GM12878 (cell line): Measurements from ENCODE around the gene PTP4A1. TPM values are rescaled to one million over a fixed set of nuclear protein-coding genes. Genes with fewer than 3 reads are reported as not detected.
A peak's percentile ranks its signal among the peaks of the same experiment; 100 is the strongest.

Experiments used
- ASH2L ChIP-seq: fragments of 300-600, 200-600 bp; sonication (generic); IDR thresholded peaks from 2 replicates; pipeline ENCODE4 v1.6.1; 2017; ENCODE audit warnings: low read depth, mild to moderate bottlenecking, borderline replicate concordance
- BCL3 ChIP-seq: IDR thresholded peaks from 2 replicates; pipeline ENCODE4 v1.6.1; 2011; ENCODE audit warnings: borderline replicate concordance, low read depth, mild to moderate bottlenecking, moderate library complexity, low read length; ENCODE audit not compliant: insufficient read depth, poor library complexity, severe bottlenecking
- BHLHE40 ChIP-seq, 2 experiments: fragments of 450-650 bp in 1 of 2; IDR thresholded peaks; 2 replicates each; pipeline ENCODE4 v1.6.1; 2011 to 2017; ENCODE audit warnings: low read depth in 2 of 2, borderline replicate concordance in 1 of 2, improper control_type of control experiment in 1 of 2, low read length in 1 of 2, mild to moderate bottlenecking in 1 of 2
- CREM ChIP-seq: IDR thresholded peaks from 2 replicates; pipeline ENCODE4 v1.6.1; 2014; ENCODE audit warnings: antibody characterized with exemption, low read depth
- EED ChIP-seq: sonication (generic); IDR thresholded peaks from 2 replicates; pipeline ENCODE4 v1.6.1; 2016; ENCODE audit warnings: antibody characterized with exemption, low read depth
- EP300 ChIP-seq, 2 experiments: fragments of 150-350 bp in 1 of 2; IDR thresholded peaks; 2 replicates each; pipeline ENCODE4 v1.6.1; 2011 to 2012; ENCODE audit warnings: low read depth in 2 of 2, low read length in 2 of 2, borderline replicate concordance in 1 of 2, improper control_type of control experiment in 1 of 2, inconsistent platforms in 1 of 2; ENCODE audit not compliant: control insufficient read depth in 1 of 2
- ESRRA ChIP-seq: IDR thresholded peaks from 2 replicates; pipeline ENCODE4 v1.6.1; 2012; ENCODE audit warnings: mild to moderate bottlenecking, low read length, improper control_type of control experiment
- FOXM1 ChIP-seq: IDR thresholded peaks from 2 replicates; pipeline ENCODE4 v1.6.1; 2012; ENCODE audit warnings: low read depth, mild to moderate bottlenecking, inconsistent platforms, low read length, moderate library complexity
- HDAC2 ChIP-seq: fragments of 200-600 bp; sonication (generic); IDR thresholded peaks from 2 replicates; pipeline ENCODE4 v1.6.1; 2017
- IKZF2 ChIP-seq, 2 experiments: fragments of 450-650 bp; IDR thresholded peaks; 2 replicates each; pipeline ENCODE4 v1.6.1; 2017; ENCODE audit warnings: mild to moderate bottlenecking in 2 of 2, moderate library complexity in 2 of 2
- JUNB ChIP-seq: IDR thresholded peaks from 2 replicates; pipeline ENCODE4 v1.6.1; 2016; ENCODE audit warnings: antibody characterized with exemption, mild to moderate bottlenecking
- JUND ChIP-seq: IDR thresholded peaks from 2 replicates; pipeline ENCODE4 v1.6.1; 2012; ENCODE audit warnings: low read depth, mild to moderate bottlenecking, low read length, improper control_type of control experiment, moderate library complexity
- KDM1A ChIP-seq: fragments of 200-600 bp; sonication (generic); IDR thresholded peaks from 2 replicates; pipeline ENCODE4 v1.6.1; 2016; ENCODE audit warnings: borderline replicate concordance
- KLF5 ChIP-seq: fragments of 450-650 bp; IDR thresholded peaks from 2 replicates; pipeline ENCODE4 v1.6.1; 2014; ENCODE audit warnings: mild to moderate bottlenecking; ENCODE audit not compliant: partially characterized antibody
- NFXL1 ChIP-seq: fragments of 450-650 bp; IDR thresholded peaks from 2 replicates; pipeline ENCODE4 v1.6.1; 2017; ENCODE audit warnings: antibody characterized with exemption, mild to moderate bottlenecking, borderline replicate concordance
- POLR2AphosphoS5 ChIP-seq: IDR thresholded peaks from 2 replicates; pipeline ENCODE4 v1.6.1; 2011; ENCODE audit warnings: mild to moderate bottlenecking, low read length, inconsistent platforms
- RAD51 ChIP-seq: fragments of 450-650 bp; IDR thresholded peaks from 2 replicates; pipeline ENCODE4 v1.6.1; 2016; ENCODE audit warnings: moderate library complexity, mild to moderate bottlenecking, inconsistent platforms
- STAT1 ChIP-seq: fragments of 450-650 bp; conservative IDR thresholded peaks from 2 replicates; pipeline ENCODE4 v1.6.1; 2014; ENCODE audit warnings: antibody characterized with exemption, mild to moderate bottlenecking
- SUPT20H ChIP-seq: IDR thresholded peaks from 2 replicates; pipeline ENCODE4 v1.6.1; 2011; ENCODE audit warnings: low read depth, mild to moderate bottlenecking, low read length, moderate library complexity, borderline replicate concordance; ENCODE audit not compliant: control insufficient read depth
- TCF3 ChIP-seq: IDR thresholded peaks from 2 replicates; pipeline ENCODE4 v1.6.1; 2012; ENCODE audit warnings: low read depth, mild to moderate bottlenecking, low read length, borderline replicate concordance; ENCODE audit not compliant: insufficient read depth
- USF2 ChIP-seq: IDR thresholded peaks from 2 replicates; pipeline ENCODE4 v1.6.1; 2011; ENCODE audit warnings: low read depth, low read length, improper control_type of control experiment, borderline replicate concordance
- YBX1 ChIP-seq: fragments of 450-650 bp; IDR thresholded peaks from 2 replicates; pipeline ENCODE4 v1.6.1; 2016; ENCODE audit warnings: antibody characterized with exemption
- ZNF24 ChIP-seq: fragments of 450-650 bp; IDR thresholded peaks from 2 replicates; pipeline ENCODE4 v1.6.1; 2017; ENCODE audit warnings: antibody characterized with exemption, mild to moderate bottlenecking
- ZNF687 ChIP-seq: fragments of 450-650 bp; IDR thresholded peaks from 2 replicates; pipeline ENCODE4 v1.6.1; 2017; ENCODE audit warnings: mild to moderate bottlenecking, moderate library complexity
- ZZZ3 ChIP-seq: IDR thresholded peaks from 2 replicates; pipeline ENCODE4 v1.6.1; 2011; ENCODE audit warnings: low read depth; ENCODE audit not compliant: control insufficient read depth, insufficient read length
- polyA plus RNA-seq, 11 experiments: library from polyadenylated mRNA; depleted of rRNA in 4 of 11; unstranded in 6 of 11; stranded (reverse) in 5 of 11; fragments of >200 nt; fragmentation: Nextera tagmentation in 4 of 11; fragmentation: Illumina TruSeq in 1 of 11; extraction: Ambion mirVana in 4 of 11; extraction: Trizol in 1 of 11; gene quantifications; 1 replicate in 1 of 11; 2 replicates in 10 of 11; pipeline versions ENCODE4 v1.2.1 to v1.2.3, GENCODE V29; 2011 to 2016; ENCODE audit warnings: inconsistent platforms in 2 of 11, missing spikeins in 2 of 11, low read depth in 1 of 11
- total RNA-seq, 4 experiments: library from RNA; depleted of rRNA in 3 of 4; stranded (reverse); fragments of >200 nt in 3 of 4; fragmentation: Illumina TruSeq in 1 of 4; extraction: Trizol in 1 of 4; gene quantifications; 2 replicates each; pipeline versions ENCODE4 v1.2.1 to v1.2.3, GENCODE V29; 2013 to 2021

PTP4A1 gene
- total and polyA plus RNA-seq, 10 of the 15 experiments (the other 5 are each of a cell fraction or from before 2014, with no cell fraction given) = 8.5 to 190 (median 46.4) TPM; not detected in 2

GRCh38 chr6:63573076-63573898, 1.0 kb downstream of the PTP4A1 start (continued):
- TF ChIP-seq EP300 (IDR thresholded peaks at IDR 0.05; ENCODE audit: borderline replicate concordance in 1 of 2, control insufficient read depth in 1 of 2, low read depth in 2 of 2, low read length in 2 of 2) (0 out of 4 replicates have a peak, but pooled peaks of 1 of the 2 experiments have one; percentile 11), YBX1 (no peak), CREM (no peak), BCL3 (peak; percentile 27), STAT1 (peak; percentile 67; the same call in 1 of the 2 replicates), ESRRA (no peak), HDAC2 (no peak), EED (no peak), ASH2L (no peak; the same call in 1 of the 2 replicates), RAD51 (no peak), ZNF687 (peak; percentile 82), FOXM1 (peak; percentile 37; the same call in 1 of the 2 replicates), JUND (no peak), BHLHE40 (IDR thresholded peaks at IDR 0.05; ENCODE audit: borderline replicate concordance in 1 of 2, low read depth in 2 of 2, low read length in 1 of 2) (peak; percentile 73 to 94; a peak in 3 of 4 replicates), SUPT20H (no peak), USF2 (no peak), KLF5 (peak; percentile 39), JUNB (no peak), ZNF24 (no peak), NFXL1 (no peak), IKZF2 (IDR thresholded peaks at IDR 0.05) (peak in 1 of 2 experiments; percentile 9; a peak in 2 of 4 replicates), KDM1A (no peak), POLR2AphosphoS5 (peak; percentile 89), ZZZ3 (no peak), TCF3 (0 out of 2 replicates have a peak, but pooled peaks have one; percentile 19)
